Measurements from ENCODE around the gene DNAJC25.

DNAJC25 gene

DNA sequence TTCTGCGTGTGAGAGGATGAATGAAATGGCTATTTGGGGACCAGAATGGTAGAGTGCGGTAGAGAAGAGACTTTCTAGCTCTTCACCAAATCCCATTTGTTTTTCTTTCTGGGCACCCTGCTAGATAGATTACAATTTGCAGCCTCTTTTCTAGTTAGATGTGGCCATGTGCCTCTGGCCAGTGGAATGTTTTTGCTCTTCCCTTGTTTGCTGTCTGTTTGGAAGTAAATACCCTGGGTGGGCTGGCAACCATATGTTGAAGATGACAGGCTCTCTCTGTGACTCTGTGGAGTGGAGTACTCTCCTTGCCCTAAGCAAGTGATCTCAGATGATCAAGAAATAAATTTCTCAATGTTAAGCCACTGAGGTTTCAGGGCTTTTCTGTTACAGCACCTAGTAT, 43.2 kb downstream of the DNAJC25 start:
- no peak for DNase-seq

DNA sequence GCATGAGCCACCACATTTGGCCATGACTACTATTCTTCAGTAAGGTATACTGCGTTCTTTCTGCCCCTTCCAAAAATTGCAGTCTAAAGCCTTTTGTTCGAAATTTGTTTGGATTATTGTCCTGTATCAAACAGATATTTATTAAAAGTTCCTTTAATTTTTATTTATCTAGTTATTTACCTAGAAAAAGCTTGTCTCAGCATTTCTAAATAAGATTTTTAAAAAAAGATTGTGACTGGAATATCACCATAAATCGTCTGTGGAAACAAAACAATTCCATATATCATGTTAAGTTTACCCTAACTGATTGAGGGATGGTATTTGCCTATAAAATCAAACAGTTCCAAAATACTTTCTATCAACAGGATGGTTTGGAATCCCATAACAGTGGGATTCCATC, 45.0 kb downstream of the DNAJC25 start:
- no peak for DNase-seq

DNA sequence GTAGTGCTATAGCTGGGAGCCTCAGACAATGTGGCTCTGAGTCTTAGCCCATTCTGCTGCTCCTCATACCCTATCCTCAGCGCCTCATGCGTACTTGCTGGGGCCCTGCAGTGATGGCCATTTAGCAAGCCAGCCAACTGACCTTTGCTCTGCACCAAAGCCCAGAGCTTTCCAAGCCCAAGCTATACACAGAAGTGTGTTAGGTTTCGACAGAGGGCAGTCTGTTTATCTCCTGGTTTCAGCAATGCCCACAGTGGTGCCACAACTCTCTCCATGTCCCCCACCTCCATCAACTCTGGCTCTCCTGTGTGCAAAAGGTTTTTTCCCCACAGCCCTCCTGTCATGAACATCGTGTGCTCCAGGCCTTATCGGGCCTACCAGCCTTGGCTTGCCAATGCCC, 47.2 kb downstream of the DNAJC25 start:
- no peak for DNase-seq

DNA sequence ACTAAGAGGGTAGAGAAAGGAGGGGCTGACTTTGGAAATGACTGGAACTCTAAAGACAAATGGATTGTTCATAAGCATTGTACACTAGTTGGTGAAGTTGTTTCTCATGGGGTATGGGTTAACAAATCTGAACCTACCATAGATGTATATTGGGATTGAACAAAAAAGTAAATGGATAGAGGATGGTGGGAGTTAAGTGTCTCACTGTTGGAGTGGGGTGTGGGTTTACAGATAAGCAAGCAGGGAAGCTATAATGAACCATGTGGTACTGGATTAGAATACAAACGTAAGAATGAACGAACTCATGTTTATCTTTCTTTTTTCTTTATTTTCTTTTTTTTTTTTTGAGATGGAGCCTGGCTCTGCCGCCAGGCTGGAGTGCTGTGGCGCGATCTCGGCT, 48.1 kb downstream of the DNAJC25 start:
- no peak for DNase-seq

DNA sequence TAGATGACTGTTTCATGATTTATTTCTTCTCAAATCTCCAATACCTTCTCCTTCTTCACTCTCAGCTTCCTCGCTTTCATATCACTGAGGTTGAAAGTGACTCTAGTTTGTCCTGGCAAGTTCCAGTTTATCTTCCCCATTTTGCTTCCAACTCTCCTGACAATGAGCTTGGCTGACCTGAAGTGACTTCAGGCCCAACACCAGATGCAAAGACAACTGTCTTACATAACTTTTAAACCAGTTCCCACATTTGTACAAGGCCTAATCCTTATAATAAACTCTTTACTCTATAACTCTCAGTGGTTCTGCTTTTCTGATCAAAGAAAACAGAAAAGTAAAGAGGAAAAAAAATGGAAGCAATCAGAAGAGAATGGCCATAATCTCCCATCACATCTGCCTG, 52.3 kb downstream of the DNAJC25 start:
- no peak for DNase-seq

DNA sequence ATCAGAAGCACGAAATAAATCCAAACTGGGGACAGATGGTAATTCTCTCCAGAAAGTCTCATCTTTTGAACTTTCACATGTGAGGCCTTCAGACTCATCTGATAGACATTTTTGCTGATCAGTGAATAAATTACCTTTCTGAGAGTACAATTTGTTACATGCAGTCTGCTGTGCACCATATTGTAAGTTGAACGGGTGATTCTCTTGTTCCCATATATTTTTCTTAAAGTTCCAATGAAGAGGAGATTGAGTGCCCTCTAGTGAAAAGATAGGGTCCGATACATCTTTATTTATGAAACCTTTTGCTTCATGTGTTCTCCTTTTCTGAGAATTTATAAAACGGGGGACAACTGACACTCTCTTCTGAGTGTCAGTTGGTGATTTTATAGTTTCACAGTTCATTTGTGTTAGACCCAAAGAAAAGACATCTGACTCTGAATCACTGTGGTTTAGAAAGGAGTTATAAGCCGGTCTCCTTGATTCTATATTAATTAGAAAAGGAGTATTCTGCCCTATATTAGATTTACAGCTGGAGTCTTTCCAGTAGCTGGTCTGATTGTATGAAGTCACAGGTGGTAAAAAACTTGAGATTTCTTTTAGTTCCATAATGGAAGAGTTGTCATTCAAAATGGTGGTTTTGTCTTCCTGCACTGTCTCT, 60.7 kb downstream of the DNAJC25 start:
- peak; percentile 42 for DNase-seq

DNA sequence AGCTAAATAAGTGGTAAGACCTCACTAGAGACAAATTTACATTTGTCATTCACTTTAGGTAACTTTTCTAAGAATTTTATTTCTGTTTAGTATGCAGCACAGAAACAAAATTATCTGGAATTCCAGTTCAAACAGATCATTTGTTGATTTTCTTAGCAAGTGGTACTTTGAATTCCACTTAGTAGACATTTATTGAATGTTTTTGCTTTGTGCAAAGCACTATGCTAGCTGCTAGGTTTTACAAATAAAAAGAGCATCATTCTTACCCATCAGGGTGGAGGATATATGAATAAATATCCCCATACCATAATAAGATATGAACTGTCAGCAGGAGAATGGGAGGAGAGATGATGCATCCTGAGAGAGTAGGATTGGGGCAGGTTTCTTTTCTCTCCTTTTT, 65.7 kb downstream of the DNAJC25 start:
- DNase-seq: no peak

DNA sequence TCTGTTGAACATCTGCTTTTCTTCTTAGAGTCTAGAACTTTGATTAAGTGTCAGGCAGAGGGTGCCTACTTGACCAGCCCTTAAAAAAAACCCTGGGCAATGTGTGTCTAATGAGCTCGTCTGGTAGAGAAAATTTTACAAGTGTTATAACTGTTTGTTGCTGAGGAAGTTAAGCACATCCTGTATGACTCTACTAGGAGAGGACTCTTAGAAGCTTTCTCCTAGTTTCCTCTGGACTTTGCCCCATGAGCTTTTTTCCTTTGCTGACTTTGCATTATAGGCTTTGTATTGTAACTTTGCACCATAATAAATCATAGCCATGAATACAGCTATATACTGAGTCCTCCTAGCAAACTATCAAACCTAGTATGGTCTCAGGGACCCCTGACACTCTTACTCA, 69.6 kb downstream of the DNAJC25 start:
- peak; percentile 15 for DNase-seq

Data from GF-D8 (cell line).